ENCODE measurements around the gene DMBX1.

GRCh38 chr1:46466477-46467182 is 23.0 kb upstream of the DMBX1 start:
- no peak for TF ChIP-seq POLR2A (IDR thresholded peaks at IDR 0.05)
- TF ChIP-seq CTCF (IDR thresholded peaks at IDR 0.05) = no peak
- TF ChIP-seq POLR2AphosphoS5 (IDR thresholded peaks at IDR 0.05) = no peak
- TF ChIP-seq EP300 (IDR thresholded peaks at IDR 0.05) = no peak

All from stomach (tissue), 4 donors.